Memory B cell (primary cell): ENCODE measurements around the gene SLC52A1.

Source experiments
- ATAC-seq: fragments of 150-1000 bp; cut with Tn5 transposase; 2 replicates; pipeline ENCODE4 v1.10.0; 2021; ENCODE audit warnings: low read depth, mild to moderate bottlenecking, moderate library complexity
- DNase-seq, 2 donors: peaks; one replicate each; pipeline ENCODE4 v3.0.0; 2022; ENCODE audit warnings: low spot score in 2 of 2
- H3K27ac Mint-ChIP-seq: one replicate; pipeline ENCODE4 v1.8.0; 2022; ENCODE audit warnings: mild to moderate bottlenecking, moderate library complexity, mixed read lengths
- H3K27me3 Mint-ChIP-seq: one replicate; pipeline ENCODE4 v1.8.0; 2022; ENCODE audit warnings: mixed read lengths
- H3K36me3 Mint-ChIP-seq: one replicate; pipeline ENCODE4 v1.8.0; 2022; ENCODE audit warnings: mild to moderate bottlenecking, mixed read lengths
- H3K4me1 Mint-ChIP-seq: one replicate; pipeline ENCODE4 v1.8.0; 2022; ENCODE audit warnings: mixed read lengths
- H3K4me3 Mint-ChIP-seq: one replicate; pipeline ENCODE4 v1.8.0; 2022; ENCODE audit warnings: mild to moderate bottlenecking, moderate library complexity, mixed read lengths
- H3K9me3 Mint-ChIP-seq: one replicate; pipeline ENCODE4 v1.8.0; 2022; ENCODE audit warnings: mixed read lengths

The SLC52A1 gene

DNA sequence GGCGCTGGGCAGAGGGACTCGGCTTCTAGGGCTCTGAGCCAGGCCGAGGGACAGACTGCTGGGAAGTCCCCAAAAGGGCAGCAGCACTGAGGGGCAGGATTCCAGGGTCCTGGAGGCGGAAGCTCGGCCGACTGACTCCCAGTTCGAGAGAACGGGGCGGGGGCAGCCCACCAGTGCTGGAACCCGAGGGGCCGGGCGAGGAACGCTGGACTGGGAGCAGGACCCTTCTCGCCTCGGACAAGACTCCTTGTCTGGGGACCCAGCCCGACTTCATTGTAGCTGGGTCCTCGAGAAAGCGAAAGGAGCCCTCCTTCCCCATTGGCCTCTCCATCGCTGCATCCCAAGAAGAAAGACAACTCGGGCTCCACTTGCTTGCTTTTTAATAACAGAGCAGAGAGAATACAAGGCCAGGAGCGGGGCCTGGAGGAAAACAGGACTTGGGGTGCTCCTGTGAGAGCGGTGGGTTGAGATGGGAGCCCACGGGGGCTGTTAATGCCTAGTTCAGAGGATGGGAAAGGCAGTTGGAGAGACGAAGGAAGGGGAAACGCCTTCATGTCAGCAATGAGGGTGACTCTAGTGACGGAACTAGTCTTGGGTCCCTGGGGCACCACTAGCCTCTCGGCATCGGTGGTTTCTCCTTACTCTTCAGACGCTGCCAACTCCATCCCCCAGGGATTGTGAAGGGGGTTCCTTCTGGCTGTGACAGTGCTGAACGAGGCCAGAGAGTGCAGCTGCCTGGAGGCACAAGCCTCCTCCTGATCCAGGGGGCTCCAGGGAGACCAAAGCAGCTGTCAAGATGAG, 47.3 kb downstream of the SLC52A1 start:
- peaks cover 35% of the 10 kb centered on the region for H3K4me1 Mint-ChIP-seq
- H3K36me3 Mint-ChIP-seq: peaks cover 4% of the 10 kb centered on the region
- H3K27me3 Mint-ChIP-seq: no peaks in the 10 kb centered on the region
- H3K9me3 Mint-ChIP-seq: no peaks in the 10 kb centered on the region
- DNase-seq: peak in 1 of 2 donors; percentile 30
- peak overlapping the region; percentile 70 for H3K27ac Mint-ChIP-seq
- ATAC-seq: peak; percentile 52
- peak overlapping the region; percentile 89 for H3K4me3 Mint-ChIP-seq

- Mint-ChIP-seq H3K36me3 (peaks cover 7% of the 10 kb centered on the region), H3K27ac (peak within 1 kb of the TSS; percentile 70), H3K27me3 (no peaks in the 10 kb centered on the region), H3K4me3 (peak within 1 kb of the TSS; percentile 89), H3K4me1 (peaks cover 38% of the 10 kb centered on the region), H3K9me3 (no peaks in the 10 kb centered on the region)
- DNase-seq (peak; percentile 70 to 79), ATAC-seq (peak; percentile 81)
Measured at GRCh38 chr17:4986951-4987766, 48.1 kb downstream of the SLC52A1 start, which contains the start of gene CAMTA2. Gene CAMTA2 (minus strand): TSS chr17:4987675. CDS start chr17:4986222, 1,453 bp downstream.

DNA sequence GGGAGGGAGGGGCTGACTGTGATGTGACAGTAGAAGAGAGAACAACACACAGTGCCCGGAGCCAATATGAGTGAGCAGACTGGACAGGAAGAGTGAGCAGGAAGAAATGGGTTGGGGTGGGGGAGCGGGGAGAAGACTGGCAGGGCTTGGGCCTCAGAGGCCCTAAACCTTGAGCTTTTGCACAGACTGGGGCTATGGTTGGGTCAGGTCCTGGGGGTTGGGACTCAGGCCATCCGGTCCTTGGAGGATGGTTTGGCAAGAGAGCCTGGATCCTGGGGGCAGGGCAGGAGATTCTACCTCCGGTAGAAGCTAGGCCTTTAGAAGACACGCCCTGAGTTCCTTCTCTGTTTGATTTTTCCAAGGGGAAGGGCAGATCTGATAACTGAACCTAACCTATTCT, 48.8 kb downstream of the SLC52A1 start:
- H3K36me3 Mint-ChIP-seq: peaks cover 11% of the 10 kb centered on the region
- no peak for ATAC-seq
- DNase-seq: no peak
- peaks cover 44% of the 10 kb centered on the region for H3K4me1 Mint-ChIP-seq
- peak overlapping the region; percentile 70 for H3K27ac Mint-ChIP-seq
- H3K4me3 Mint-ChIP-seq: peak overlapping the region; percentile 89
- no peaks in the 10 kb centered on the region for H3K27me3 Mint-ChIP-seq
- no peaks in the 10 kb centered on the region for H3K9me3 Mint-ChIP-seq
